Lower leg skin (tissue), 4 donors: ENCODE data around the gene FAM124A. TPM values are rescaled to one million over a fixed set of nuclear protein-coding genes. Genes with fewer than 3 reads are reported as not detected.

ENCODE experiments used
- DNase-seq, 2 donors: peaks; one replicate each; pipeline ENCODE4 v3.0.0-alpha.2; 2019; ENCODE audit warnings: low spot score in 2 of 2
- H3K4me3 ChIP-seq: fragments of 200-600 bp; sonication (generic); 2 replicates; pipeline ENCODE4 v1.5.1; 2017; ENCODE audit warnings: mild to moderate bottlenecking, low read depth; ENCODE audit not compliant: poor library complexity, severe bottlenecking
- POLR2A ChIP-seq, 2 donors: fragments of 450-650 bp; IDR thresholded peaks; one replicate each; pipeline ENCODE4 v1.6.1; 2016 to 2017; ENCODE audit warnings: antibody characterized with exemption in 2 of 2, mild to moderate bottlenecking in 1 of 2, moderate library complexity in 1 of 2
- WGBS, 2 donors: methylation state at CpG; one replicate each; pipeline ENCODE4 v1.1.5; 2018; 5-methylcytosine and 5-hydroxymethylcytosine counted together
- intact Hi-C: fragments of 100-400 bp; cut with DNase I; formaldehyde crosslinking; loops from one replicate; pipeline ENCODE4 v1.15.0; 2023; ENCODE audit warnings: low total_unique reads
- total RNA-seq, 4 donors: library from RNA; depleted of rRNA; stranded (reverse); fragments of >200 nt; gene quantifications; one replicate each; pipeline ENCODE4 v1.1.0, GENCODE V29; 2016
- TF ChIP-seq, protein P1 (sequence below), 3 donors: fragments of 450-650 bp; IDR thresholded peaks; one replicate each; pipeline ENCODE4 v1.5.1; 2016; ENCODE audit warnings: antibody characterized with exemption in 3 of 3, mild to moderate bottlenecking in 3 of 3, moderate library complexity in 2 of 3

FAM124A gene
- total RNA-seq, 4 donors from 2014 or later = 0.30 to 5.0 (median 2.1) TPM

DNA sequence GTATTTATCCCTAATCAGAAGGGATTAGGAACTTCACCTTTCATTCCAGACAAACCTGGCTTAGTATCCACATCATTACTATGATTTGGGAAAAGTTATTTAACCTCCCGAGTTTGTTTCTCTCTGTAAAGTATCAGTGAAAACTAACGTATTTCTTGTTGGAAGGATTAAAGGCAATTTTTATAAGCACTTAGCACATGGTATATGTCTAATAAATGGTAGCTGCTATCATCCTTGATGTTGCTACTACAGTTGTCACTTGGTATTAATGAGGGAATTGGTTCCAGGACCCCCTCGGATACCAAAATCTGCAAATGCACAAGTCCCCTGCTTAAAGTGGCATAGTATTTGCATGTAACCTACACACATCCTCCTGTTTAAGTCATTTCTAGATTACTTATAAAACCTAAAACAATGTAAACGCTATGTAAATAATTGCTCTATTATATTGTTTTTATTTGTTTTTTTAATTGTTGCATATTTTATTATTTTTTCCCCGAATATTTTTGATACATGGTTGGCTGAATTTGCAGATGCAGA lies 42.7 kb upstream of the FAM124A start:
- DNase-seq = no peak
- 79 to 87% methylated on average over 5 of the region's 5 CpGs for WGBS, 2 donors
- no peak overlapping the region for H3K4me3 ChIP-seq
- no peak for TF ChIP-seq POLR2A (IDR thresholded peaks at IDR 0.05)
- TF ChIP-seq, protein P1, sequence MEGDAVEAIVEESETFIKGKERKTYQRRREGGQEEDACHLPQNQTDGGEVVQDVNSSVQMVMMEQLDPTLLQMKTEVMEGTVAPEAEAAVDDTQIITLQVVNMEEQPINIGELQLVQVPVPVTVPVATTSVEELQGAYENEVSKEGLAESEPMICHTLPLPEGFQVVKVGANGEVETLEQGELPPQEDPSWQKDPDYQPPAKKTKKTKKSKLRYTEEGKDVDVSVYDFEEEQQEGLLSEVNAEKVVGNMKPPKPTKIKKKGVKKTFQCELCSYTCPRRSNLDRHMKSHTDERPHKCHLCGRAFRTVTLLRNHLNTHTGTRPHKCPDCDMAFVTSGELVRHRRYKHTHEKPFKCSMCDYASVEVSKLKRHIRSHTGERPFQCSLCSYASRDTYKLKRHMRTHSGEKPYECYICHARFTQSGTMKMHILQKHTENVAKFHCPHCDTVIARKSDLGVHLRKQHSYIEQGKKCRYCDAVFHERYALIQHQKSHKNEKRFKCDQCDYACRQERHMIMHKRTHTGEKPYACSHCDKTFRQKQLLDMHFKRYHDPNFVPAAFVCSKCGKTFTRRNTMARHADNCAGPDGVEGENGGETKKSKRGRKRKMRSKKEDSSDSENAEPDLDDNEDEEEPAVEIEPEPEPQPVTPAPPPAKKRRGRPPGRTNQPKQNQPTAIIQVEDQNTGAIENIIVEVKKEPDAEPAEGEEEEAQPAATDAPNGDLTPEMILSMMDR (IDR thresholded peaks at IDR 0.05) = no peak
- intact Hi-C loops = no loop called here

DNA sequence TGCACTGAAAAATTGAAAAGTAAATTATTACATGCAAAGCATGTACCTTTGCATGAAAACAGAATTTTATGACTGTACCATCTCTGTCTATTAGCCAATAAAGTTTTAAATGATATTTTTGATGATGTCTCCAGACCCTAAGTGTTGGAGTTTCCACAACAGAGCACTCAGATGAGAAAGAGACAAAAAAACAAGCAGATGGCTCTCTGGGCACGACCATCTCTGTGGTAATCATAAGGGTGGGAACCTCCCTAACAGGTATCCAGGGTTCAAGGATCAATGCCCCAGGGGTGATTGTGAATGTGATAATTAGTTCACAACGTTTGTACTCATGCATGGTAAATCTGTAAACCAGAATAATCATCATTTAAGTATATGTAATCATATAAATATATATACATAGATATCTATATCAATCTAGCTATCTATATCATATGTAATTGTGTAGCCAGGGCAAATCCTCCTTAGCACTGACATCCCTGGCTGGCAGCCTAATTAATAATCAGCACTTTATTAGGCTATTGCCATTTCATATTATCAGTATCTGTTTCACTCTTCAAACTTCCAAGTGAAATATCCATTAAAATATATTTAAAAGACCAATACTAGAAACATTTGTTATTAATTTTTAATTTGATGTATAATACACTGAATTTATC lies 41.2 kb upstream of the FAM124A start:
- 25 to 32% methylated on average over 2 of the region's 2 CpGs for whole genome bisulfite sequencing, 2 donors
- intact Hi-C loops = no loop called here
- TF ChIP-seq POLR2A (IDR thresholded peaks at IDR 0.05) = no peak
- TF ChIP-seq, protein P1 (IDR thresholded peaks at IDR 0.05) = no peak
- no peak for DNase-seq
- no peak overlapping the region for H3K4me3 ChIP-seq

DNA sequence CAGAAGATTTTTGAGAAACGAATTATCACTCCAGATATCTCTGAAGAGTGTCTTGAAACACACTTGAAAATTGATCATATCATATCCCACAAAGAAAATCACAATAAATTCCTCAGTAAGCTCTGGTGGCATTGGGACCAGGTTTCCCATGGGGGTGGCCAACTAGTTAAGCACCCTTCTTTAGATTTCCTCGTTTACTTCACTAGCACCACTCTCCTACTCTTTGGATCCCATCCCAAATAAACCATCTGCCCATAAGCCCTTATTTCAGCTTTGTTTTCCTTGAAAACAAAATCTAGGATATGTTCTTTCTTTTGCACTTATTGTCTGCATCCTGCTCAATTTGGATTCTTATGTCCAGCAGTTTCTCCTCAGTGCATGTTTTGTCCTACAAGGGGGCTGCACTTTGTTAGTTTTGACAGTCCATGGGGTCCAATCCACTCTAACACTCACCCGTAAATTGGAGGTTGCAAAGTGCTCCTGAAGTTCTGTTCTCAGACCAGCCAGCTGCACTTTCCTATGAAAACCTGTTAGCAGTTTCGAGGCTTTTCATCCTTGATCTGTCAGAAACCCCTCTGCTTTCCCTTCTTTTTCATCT lies 40.3 kb upstream of the FAM124A start:
- TF ChIP-seq, protein P1 (IDR thresholded peaks at IDR 0.05) = no peak
- no peak for TF ChIP-seq POLR2A (IDR thresholded peaks at IDR 0.05)
- H3K4me3 ChIP-seq = no peak overlapping the region
- intact Hi-C loops = no loop called here
- 64 to 66% methylated on average over 4 of the region's 4 CpGs for WGBS, 2 donors
- DNase-seq = no peak

DNA sequence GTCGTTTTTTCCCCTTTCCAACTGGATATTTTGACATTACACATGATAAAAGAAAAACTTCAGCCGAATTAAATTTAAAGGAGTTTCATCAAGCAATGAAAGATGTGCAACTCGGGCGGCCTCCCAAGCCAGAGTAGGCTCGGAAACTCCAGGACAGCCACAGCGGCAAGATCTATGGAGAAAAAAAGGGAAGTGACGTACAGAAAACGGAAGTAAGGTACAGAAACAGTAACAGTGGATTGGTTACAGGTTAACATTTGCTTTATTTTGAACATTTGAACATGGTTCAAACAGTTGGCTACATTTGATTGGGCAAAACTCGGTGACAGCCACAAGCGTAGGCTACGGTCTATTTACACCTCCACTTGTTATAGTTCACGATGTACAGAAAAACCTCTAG lies 30.5 kb upstream of the FAM124A start:
- no peak for DNase-seq
- TF ChIP-seq, protein P1 (IDR thresholded peaks at IDR 0.05) = no peak
- TF ChIP-seq POLR2A (IDR thresholded peaks at IDR 0.05) = no peak
- 89 to 90% methylated on average over 12 of the region's 12 CpGs for WGBS, 2 donors
- H3K4me3 ChIP-seq = no peak overlapping the region
- intact Hi-C loops = no loop called here

DNA sequence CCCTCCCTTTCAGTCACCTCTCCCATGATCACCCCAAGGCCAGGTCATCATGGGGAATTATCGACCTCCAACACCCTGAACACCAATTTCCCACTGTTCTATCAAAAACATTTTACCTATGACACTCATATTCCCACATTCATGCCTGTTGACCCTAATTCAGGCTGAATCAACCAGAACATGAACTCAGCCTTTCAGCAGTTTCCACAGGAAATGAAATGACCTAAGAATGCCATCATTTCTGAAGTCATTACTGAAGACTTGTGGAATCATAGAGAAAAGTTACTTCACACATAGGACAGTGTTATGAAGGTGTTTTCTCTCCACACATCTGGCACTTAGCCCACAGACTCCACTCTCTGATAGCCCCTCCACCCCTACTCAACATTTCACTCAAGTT lies 29.9 kb upstream of the FAM124A start:
- intact Hi-C loops = no loop called here
- no peak overlapping the region for H3K4me3 ChIP-seq
- DNase-seq = no peak
- TF ChIP-seq, protein P1 (IDR thresholded peaks at IDR 0.05) = no peak
- no peak for TF ChIP-seq POLR2A (IDR thresholded peaks at IDR 0.05)
- 86 to 88% methylated on average over 1 of the region's 1 CpG for WGBS, 2 donors
